ENCODE data around the gene TMEM191C.
"Not testable (repeated sequence)": the region's sequence is repeated elsewhere in the genome, so short reads cannot be mapped to it uniquely, and the experiment has no call there.

The TMEM191C gene

GRCh38 chr22:21498489-21498888 is 31.3 kb downstream of the TMEM191C start:
- H3K27me3 ChIP-seq (ENCODE audit: insufficient read depth, low read length); H3K9me3 ChIP-seq (ENCODE audit: insufficient read depth, low read depth, low read length); H3K4me1 ChIP-seq (ENCODE audit: insufficient read depth, low read length); H3K9ac ChIP-seq (ENCODE audit: low read depth, low read length); H3K36me3 ChIP-seq (ENCODE audit: insufficient read depth, low read depth, low read length); H3K4me3 ChIP-seq (ENCODE audit: low read length); H3K27ac ChIP-seq (ENCODE audit: low read length): not testable (repeated sequence)

GRCh38 chr22:21499623-21500506 is 32.7 kb downstream of the TMEM191C start:
- H3K36me3 ChIP-seq (ENCODE audit: insufficient read depth, low read depth, low read length); H3K27me3 ChIP-seq (ENCODE audit: insufficient read depth, low read length); H3K9ac ChIP-seq (ENCODE audit: low read depth, low read length); H3K4me1 ChIP-seq (ENCODE audit: insufficient read depth, low read length); H3K9me3 ChIP-seq (ENCODE audit: insufficient read depth, low read depth, low read length); H3K27ac ChIP-seq (ENCODE audit: low read length); H3K4me3 ChIP-seq (ENCODE audit: low read length): not testable (repeated sequence)

- H3K9ac ChIP-seq (ENCODE audit: low read depth, low read length); H3K27me3 ChIP-seq (ENCODE audit: insufficient read depth, low read length); H3K27ac ChIP-seq (ENCODE audit: low read length); H3K9me3 ChIP-seq (ENCODE audit: insufficient read depth, low read depth, low read length); H3K4me1 ChIP-seq (ENCODE audit: insufficient read depth, low read length); H3K4me3 ChIP-seq (ENCODE audit: low read length); H3K36me3 ChIP-seq (ENCODE audit: insufficient read depth, low read depth, low read length): not testable (repeated sequence)
Observed at GRCh38 chr22:21510397-21510796, 43.2 kb downstream of the TMEM191C start.

- not testable (repeated sequence) for H3K27ac ChIP-seq (ENCODE audit: low read length); H3K36me3 ChIP-seq (ENCODE audit: insufficient read depth, low read depth, low read length); H3K4me3 ChIP-seq (ENCODE audit: low read length); H3K9ac ChIP-seq (ENCODE audit: low read depth, low read length); H3K9me3 ChIP-seq (ENCODE audit: insufficient read depth, low read depth, low read length); H3K27me3 ChIP-seq (ENCODE audit: insufficient read depth, low read length); H3K4me1 ChIP-seq (ENCODE audit: insufficient read depth, low read length)
Observed at GRCh38 chr22:21512022-21512421, 44.8 kb downstream of the TMEM191C start.

GRCh38 chr22:21514117-21514516 is 46.9 kb downstream of the TMEM191C start:
- not testable (repeated sequence) for H3K27me3 ChIP-seq (ENCODE audit: insufficient read depth, low read length); H3K4me3 ChIP-seq (ENCODE audit: low read length); H3K9ac ChIP-seq (ENCODE audit: low read depth, low read length); H3K4me1 ChIP-seq (ENCODE audit: insufficient read depth, low read length); H3K27ac ChIP-seq (ENCODE audit: low read length); H3K9me3 ChIP-seq (ENCODE audit: insufficient read depth, low read depth, low read length); H3K36me3 ChIP-seq (ENCODE audit: insufficient read depth, low read depth, low read length)

- not testable (repeated sequence) for H3K9ac ChIP-seq (ENCODE audit: low read depth, low read length); H3K36me3 ChIP-seq (ENCODE audit: insufficient read depth, low read depth, low read length); H3K9me3 ChIP-seq (ENCODE audit: insufficient read depth, low read depth, low read length); H3K27ac ChIP-seq (ENCODE audit: low read length); H3K27me3 ChIP-seq (ENCODE audit: insufficient read depth, low read length); H3K4me3 ChIP-seq (ENCODE audit: low read length); H3K4me1 ChIP-seq (ENCODE audit: insufficient read depth, low read length)
Observed at GRCh38 chr22:21515234-21515633, 48.0 kb downstream of the TMEM191C start.

GRCh38 chr22:21516522-21516921 is 49.3 kb downstream of the TMEM191C start:
- not testable (repeated sequence) for H3K9me3 ChIP-seq (ENCODE audit: insufficient read depth, low read depth, low read length); H3K27ac ChIP-seq (ENCODE audit: low read length); H3K36me3 ChIP-seq (ENCODE audit: insufficient read depth, low read depth, low read length); H3K27me3 ChIP-seq (ENCODE audit: insufficient read depth, low read length); H3K4me3 ChIP-seq (ENCODE audit: low read length); H3K9ac ChIP-seq (ENCODE audit: low read depth, low read length); H3K4me1 ChIP-seq (ENCODE audit: insufficient read depth, low read length)

- not testable (repeated sequence) for H3K9me3 ChIP-seq (ENCODE audit: insufficient read depth, low read depth, low read length); H3K9ac ChIP-seq (ENCODE audit: low read depth, low read length); H3K4me3 ChIP-seq (ENCODE audit: low read length); H3K27me3 ChIP-seq (ENCODE audit: insufficient read depth, low read length); H3K4me1 ChIP-seq (ENCODE audit: insufficient read depth, low read length); H3K36me3 ChIP-seq (ENCODE audit: insufficient read depth, low read depth, low read length); H3K27ac ChIP-seq (ENCODE audit: low read length)
Observed at GRCh38 chr22:21516970-21517764, 50.0 kb downstream of the TMEM191C start.

All from iPS-20b (cell line).